ENCODE results near the gene HPGDS. TPM values are rescaled to one million over a fixed set of nuclear protein-coding genes. Genes with fewer than 3 reads are reported as not detected.
"Not testable (repeated sequence)": the region's sequence is repeated elsewhere in the genome, so short reads cannot be mapped to it uniquely, and the experiment has no call there.

The HPGDS gene
- total and polyA plus RNA-seq, 4 donors, result 0.08 to 4.9 (median 0.18) TPM

DNA sequence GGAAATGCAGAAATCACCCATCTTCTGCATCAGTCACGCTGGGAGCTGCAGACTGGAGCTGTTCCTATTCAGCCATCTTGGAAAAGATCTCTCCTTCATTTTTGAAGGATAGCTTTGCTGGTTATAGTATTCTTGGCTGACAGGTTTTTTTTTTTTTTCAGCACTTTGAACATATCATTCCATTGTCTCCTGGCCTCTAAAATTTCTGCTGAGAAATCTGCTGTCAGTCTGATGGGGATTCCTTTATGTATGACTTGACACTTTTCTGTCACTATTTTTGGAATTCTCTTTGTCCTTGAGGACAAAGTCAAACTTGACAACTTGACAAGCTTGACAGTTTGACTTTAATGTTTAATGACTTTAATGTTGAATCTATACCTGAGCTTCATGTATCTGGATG lies 16.8 kb downstream of the HPGDS start:
- Histone ChIP-seq H3K4me3 (ENCODE audit: low read depth in 1 of 3, low read length in 3 of 3) (peak overlapping the region in 1 of 3 donors; percentile 54), H3K4me1 (ENCODE audit: control insufficient read depth in 4 of 4, insufficient read depth in 4 of 4, low read length in 3 of 4) (no peaks in the 10 kb centered on the region), H3K9me3 (ENCODE audit: control insufficient read depth in 4 of 4, low read length in 3 of 4) (peaks cover 5 to 17% (median 7%) of the 10 kb centered on the region in 4 donors), H3K36me3 (ENCODE audit: control insufficient read depth in 4 of 4, insufficient read depth in 3 of 4, low read depth in 1 of 4, low read length in 3 of 4) (no peaks in the 10 kb centered on the region), H3K27me3 (ENCODE audit: control insufficient read depth in 4 of 4, insufficient read depth in 4 of 4, low read length in 3 of 4) (no peaks in the 10 kb centered on the region), H3K9ac (ENCODE audit: low read depth in 1 of 2, low read length in 2 of 2) (no peak overlapping the region), H3K27ac (ENCODE audit: low read depth in 1 of 2, low read length in 2 of 2) (no peak overlapping the region)
- WGBS, result 85% methylated on average over 1 of the region's 1 CpG
- DNase-seq (ENCODE audit: low spot score), result no peak
- no peak for TF ChIP-seq EGR1 (IDR thresholded peaks at IDR 0.05; ENCODE audit: low read depth in 2 of 2)
- no peak for TF ChIP-seq SP1 (IDR thresholded peaks at IDR 0.05)
- TF ChIP-seq, protein P1, sequence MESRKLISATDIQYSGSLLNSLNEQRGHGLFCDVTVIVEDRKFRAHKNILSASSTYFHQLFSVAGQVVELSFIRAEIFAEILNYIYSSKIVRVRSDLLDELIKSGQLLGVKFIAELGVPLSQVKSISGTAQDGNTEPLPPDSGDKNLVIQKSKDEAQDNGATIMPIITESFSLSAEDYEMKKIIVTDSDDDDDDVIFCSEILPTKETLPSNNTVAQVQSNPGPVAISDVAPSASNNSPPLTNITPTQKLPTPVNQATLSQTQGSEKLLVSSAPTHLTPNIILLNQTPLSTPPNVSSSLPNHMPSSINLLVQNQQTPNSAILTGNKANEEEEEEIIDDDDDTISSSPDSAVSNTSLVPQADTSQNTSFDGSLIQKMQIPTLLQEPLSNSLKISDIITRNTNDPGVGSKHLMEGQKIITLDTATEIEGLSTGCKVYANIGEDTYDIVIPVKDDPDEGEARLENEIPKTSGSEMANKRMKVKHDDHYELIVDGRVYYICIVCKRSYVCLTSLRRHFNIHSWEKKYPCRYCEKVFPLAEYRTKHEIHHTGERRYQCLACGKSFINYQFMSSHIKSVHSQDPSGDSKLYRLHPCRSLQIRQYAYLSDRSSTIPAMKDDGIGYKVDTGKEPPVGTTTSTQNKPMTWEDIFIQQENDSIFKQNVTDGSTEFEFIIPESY (IDR thresholded peaks at IDR 0.05), result no peak
- TF ChIP-seq, protein P2, sequence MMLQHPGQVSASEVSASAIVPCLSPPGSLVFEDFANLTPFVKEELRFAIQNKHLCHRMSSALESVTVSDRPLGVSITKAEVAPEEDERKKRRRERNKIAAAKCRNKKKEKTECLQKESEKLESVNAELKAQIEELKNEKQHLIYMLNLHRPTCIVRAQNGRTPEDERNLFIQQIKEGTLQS (IDR thresholded peaks at IDR 0.05), result no peak
- no peak for TF ChIP-seq HNF4G (IDR thresholded peaks at IDR 0.05)
- TF ChIP-seq HNF4A (conservative IDR thresholded peaks at IDR 0.05), result no peak
- TF ChIP-seq, protein P3, sequence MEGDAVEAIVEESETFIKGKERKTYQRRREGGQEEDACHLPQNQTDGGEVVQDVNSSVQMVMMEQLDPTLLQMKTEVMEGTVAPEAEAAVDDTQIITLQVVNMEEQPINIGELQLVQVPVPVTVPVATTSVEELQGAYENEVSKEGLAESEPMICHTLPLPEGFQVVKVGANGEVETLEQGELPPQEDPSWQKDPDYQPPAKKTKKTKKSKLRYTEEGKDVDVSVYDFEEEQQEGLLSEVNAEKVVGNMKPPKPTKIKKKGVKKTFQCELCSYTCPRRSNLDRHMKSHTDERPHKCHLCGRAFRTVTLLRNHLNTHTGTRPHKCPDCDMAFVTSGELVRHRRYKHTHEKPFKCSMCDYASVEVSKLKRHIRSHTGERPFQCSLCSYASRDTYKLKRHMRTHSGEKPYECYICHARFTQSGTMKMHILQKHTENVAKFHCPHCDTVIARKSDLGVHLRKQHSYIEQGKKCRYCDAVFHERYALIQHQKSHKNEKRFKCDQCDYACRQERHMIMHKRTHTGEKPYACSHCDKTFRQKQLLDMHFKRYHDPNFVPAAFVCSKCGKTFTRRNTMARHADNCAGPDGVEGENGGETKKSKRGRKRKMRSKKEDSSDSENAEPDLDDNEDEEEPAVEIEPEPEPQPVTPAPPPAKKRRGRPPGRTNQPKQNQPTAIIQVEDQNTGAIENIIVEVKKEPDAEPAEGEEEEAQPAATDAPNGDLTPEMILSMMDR (IDR thresholded peaks at IDR 0.05; ENCODE audit: low read depth, low read length, missing input control), result no peak
- no peak for TF ChIP-seq FOXA1 (IDR thresholded peaks at IDR 0.05)
- no peak for TF ChIP-seq TAF1 (conservative IDR thresholded peaks at IDR 0.05)
- no peak for TF ChIP-seq GABPA (IDR thresholded peaks at IDR 0.05 in 1 of 2, conservative IDR thresholded peaks at IDR 0.05 in 1 of 2)
- TF ChIP-seq, protein P4, sequence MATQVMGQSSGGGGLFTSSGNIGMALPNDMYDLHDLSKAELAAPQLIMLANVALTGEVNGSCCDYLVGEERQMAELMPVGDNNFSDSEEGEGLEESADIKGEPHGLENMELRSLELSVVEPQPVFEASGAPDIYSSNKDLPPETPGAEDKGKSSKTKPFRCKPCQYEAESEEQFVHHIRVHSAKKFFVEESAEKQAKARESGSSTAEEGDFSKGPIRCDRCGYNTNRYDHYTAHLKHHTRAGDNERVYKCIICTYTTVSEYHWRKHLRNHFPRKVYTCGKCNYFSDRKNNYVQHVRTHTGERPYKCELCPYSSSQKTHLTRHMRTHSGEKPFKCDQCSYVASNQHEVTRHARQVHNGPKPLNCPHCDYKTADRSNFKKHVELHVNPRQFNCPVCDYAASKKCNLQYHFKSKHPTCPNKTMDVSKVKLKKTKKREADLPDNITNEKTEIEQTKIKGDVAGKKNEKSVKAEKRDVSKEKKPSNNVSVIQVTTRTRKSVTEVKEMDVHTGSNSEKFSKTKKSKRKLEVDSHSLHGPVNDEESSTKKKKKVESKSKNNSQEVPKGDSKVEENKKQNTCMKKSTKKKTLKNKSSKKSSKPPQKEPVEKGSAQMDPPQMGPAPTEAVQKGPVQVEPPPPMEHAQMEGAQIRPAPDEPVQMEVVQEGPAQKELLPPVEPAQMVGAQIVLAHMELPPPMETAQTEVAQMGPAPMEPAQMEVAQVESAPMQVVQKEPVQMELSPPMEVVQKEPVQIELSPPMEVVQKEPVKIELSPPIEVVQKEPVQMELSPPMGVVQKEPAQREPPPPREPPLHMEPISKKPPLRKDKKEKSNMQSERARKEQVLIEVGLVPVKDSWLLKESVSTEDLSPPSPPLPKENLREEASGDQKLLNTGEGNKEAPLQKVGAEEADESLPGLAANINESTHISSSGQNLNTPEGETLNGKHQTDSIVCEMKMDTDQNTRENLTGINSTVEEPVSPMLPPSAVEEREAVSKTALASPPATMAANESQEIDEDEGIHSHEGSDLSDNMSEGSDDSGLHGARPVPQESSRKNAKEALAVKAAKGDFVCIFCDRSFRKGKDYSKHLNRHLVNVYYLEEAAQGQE (IDR thresholded peaks at IDR 0.05), result no peak
- TF ChIP-seq FOXA2 (IDR thresholded peaks at IDR 0.05), result no peak
- no peak for TF ChIP-seq JUND (IDR thresholded peaks at IDR 0.05)
- TF ChIP-seq RAD21 (IDR thresholded peaks at IDR 0.05), result no peak
- TF ChIP-seq YY1 (IDR thresholded peaks at IDR 0.05), result no peak
- TF ChIP-seq, protein P5, sequence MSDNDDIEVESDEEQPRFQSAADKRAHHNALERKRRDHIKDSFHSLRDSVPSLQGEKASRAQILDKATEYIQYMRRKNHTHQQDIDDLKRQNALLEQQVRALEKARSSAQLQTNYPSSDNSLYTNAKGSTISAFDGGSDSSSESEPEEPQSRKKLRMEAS (IDR thresholded peaks at IDR 0.05), result no peak
- no peak for TF ChIP-seq RXRA (IDR thresholded peaks at IDR 0.05)
- TF ChIP-seq NR2F2 (IDR thresholded peaks at IDR 0.05), result no peak

DNA sequence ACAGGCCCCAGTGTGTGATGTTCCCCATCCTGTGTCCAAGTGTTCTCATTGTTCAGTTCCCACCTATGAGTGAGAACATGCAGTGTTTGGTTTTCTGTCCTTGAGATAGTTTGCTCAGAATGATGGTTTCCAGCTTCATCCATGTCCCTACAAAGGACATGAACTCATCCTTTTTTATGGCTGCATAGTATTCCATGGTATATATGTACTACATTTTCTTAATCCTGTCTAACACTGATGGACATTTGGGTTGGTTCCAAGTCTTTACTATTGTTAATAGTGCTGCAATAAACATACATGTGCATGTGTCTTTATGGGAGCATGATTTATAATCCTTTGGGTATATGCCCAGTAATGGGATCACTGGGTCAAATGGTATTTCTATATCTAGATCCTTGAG lies 22.7 kb downstream of the HPGDS start:
- H3K36me3 ChIP-seq (ENCODE audit: control insufficient read depth in 4 of 4, insufficient read depth in 3 of 4, low read depth in 1 of 4, low read length in 3 of 4); H3K27me3 ChIP-seq (ENCODE audit: control insufficient read depth in 4 of 4, insufficient read depth in 4 of 4, low read length in 3 of 4): not testable (repeated sequence)

More for the DNA sequence above, 22.7 kb downstream of the HPGDS start:
- H3K27ac ChIP-seq (ENCODE audit: low read depth in 1 of 2, low read length in 2 of 2); H3K9ac ChIP-seq (ENCODE audit: low read depth in 1 of 2, low read length in 2 of 2); H3K4me1 ChIP-seq (ENCODE audit: control insufficient read depth in 4 of 4, insufficient read depth in 4 of 4, low read length in 3 of 4); H3K9me3 ChIP-seq (ENCODE audit: control insufficient read depth in 4 of 4, low read length in 3 of 4); H3K4me3 ChIP-seq (ENCODE audit: low read depth in 1 of 3, low read length in 3 of 3); DNase-seq (ENCODE audit: low spot score): not testable (repeated sequence)

Measured in liver (tissue), 9 donors.